MM.1S (cell line): ENCODE results near the gene MITF.

Experiments used
- EZH2 ChIP-seq: fragments of 300-600 bp; sonication (generic); optimal IDR thresholded peaks from 2 replicates; pipeline ENCODE3; 2017; ENCODE audit warnings: low read depth, mild to moderate bottlenecking, antibody characterized with exemption, low read length, mixed read lengths
- EZH2phosphoT487 ChIP-seq: fragments of 300-600 bp; sonication (generic); IDR thresholded peaks from 2 replicates; pipeline ENCODE4 v1.6.1; 2018; ENCODE audit warnings: antibody characterized with exemption, low read length
- TF ChIP-seq, protein P1 (sequence below): fragments of 300-600 bp; sonication (generic); IDR thresholded peaks from 2 replicates; pipeline ENCODE4 v1.5.1; 2016; ENCODE audit warnings: antibody characterized with exemption, low read length, mixed read lengths

GRCh38 chr3:69888943-69889315, 149.7 kb downstream of the MITF start:
- TF ChIP-seq, protein P1, sequence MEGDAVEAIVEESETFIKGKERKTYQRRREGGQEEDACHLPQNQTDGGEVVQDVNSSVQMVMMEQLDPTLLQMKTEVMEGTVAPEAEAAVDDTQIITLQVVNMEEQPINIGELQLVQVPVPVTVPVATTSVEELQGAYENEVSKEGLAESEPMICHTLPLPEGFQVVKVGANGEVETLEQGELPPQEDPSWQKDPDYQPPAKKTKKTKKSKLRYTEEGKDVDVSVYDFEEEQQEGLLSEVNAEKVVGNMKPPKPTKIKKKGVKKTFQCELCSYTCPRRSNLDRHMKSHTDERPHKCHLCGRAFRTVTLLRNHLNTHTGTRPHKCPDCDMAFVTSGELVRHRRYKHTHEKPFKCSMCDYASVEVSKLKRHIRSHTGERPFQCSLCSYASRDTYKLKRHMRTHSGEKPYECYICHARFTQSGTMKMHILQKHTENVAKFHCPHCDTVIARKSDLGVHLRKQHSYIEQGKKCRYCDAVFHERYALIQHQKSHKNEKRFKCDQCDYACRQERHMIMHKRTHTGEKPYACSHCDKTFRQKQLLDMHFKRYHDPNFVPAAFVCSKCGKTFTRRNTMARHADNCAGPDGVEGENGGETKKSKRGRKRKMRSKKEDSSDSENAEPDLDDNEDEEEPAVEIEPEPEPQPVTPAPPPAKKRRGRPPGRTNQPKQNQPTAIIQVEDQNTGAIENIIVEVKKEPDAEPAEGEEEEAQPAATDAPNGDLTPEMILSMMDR, result no peak
- TF ChIP-seq EZH2phosphoT487 (no peak), EZH2 (no peak)
